CD4-positive, alpha-beta T cell treated with Interleukin-12 subunit alpha and Interleukin-12 subunit beta, for 1 hour (primary cell): ENCODE measurements around the gene RPS3A.
"Not testable (repeated sequence)": the region's sequence is repeated elsewhere in the genome, so short reads cannot be mapped to it uniquely, and the experiment has no call there.

ENCODE experiments used
- DNase-seq: peaks from one replicate; pipeline ENCODE4 v3.0.0-alpha.2; 2020

The RPS3A gene

GRCh38 chr4:151099229-151099975, at the start of gene RPS3A:
TSS of gene RPS3A (plus strand) at chr4:151099628. CDS start at chr4:151099653, 25 bp downstream.
- DNase-seq = peak; percentile 99

GRCh38 chr4:151052785-151053184, 46.6 kb upstream of the RPS3A start:
- DNase-seq = no peak

- no peak for DNase-seq
Measured at GRCh38 chr4:151055539-151055938, 43.9 kb upstream of the RPS3A start.

- not testable (repeated sequence) for DNase-seq
Measured at GRCh38 chr4:151063143-151063542, 36.3 kb upstream of the RPS3A start.

GRCh38 chr4:151067316-151067970, 32.0 kb upstream of the RPS3A start:
- DNase-seq = no peak

GRCh38 chr4:151074416-151074916, 25.0 kb upstream of the RPS3A start:
- no peak for DNase-seq

GRCh38 chr4:151077978-151078377, 21.4 kb upstream of the RPS3A start:
- DNase-seq = not testable (repeated sequence)

GRCh38 chr4:151087467-151087866, 12.0 kb upstream of the RPS3A start:
- DNase-seq = no peak

- DNase-seq = no peak
Measured at GRCh38 chr4:151091047-151091446, 8.4 kb upstream of the RPS3A start.

DNA sequence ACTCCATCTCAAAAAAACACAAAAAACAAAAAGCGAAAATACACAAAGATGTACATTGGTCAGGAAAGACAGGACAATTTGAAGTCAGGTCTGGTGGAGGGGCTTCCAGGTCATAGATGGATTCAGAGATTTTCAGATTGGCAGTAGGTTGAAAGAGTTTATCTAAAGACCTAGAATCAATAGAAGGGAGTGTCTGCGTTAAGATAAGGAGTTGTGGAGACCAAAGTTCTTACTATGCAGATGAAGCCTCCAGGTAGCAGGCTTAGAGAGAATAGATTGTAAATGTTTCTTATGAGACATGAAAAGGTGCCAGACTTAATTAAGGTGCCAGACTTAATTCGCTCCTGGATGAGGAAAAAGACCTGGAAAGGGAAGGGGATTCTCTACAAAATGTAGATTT, 6.9 kb upstream of the RPS3A start:
- DNase-seq = no peak

GRCh38 chr4:151093203-151093602, 6.2 kb upstream of the RPS3A start:
- DNase-seq = no peak

DNA sequence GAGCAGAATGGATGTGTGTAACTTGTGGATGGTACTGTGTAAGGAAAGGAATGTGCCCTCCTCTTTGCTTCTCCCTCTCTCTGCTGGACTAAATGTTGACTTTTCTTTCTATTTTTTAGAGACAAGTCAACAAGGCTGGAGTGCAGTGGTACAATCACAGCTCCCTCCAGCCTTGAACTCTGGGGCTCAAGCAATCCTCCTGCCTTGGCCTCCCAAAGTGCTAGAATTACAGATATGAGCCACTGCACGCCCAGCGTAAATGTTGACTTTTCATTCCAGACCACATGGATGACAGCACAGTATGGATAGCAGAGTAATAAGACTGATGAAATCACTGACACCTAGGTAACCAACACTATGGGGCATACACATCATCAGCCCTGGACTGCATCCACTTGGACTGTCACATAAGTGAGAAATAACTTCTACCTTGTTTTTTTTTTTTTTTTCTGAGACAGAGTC, 5.1 kb upstream of the RPS3A start:
- DNase-seq = no peak

DNA sequence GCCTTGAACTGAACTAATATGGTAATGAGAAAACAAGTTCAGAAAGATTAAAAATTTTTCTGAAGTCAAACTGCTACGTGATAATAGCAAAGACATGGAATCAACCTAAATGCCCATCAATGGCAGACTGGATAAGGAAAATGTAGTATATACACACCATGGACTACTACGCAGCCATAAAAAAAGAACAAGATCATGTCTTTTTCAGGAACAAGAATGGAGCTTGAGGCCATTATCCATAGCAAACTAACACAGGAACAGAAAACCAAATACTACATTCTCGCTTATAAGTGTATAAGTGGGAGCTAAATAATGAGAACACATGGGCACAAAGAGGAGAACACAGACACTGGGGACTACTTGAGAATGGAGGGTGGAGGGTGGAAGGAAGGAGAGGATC, 4.3 kb upstream of the RPS3A start:
- no peak for DNase-seq

DNA sequence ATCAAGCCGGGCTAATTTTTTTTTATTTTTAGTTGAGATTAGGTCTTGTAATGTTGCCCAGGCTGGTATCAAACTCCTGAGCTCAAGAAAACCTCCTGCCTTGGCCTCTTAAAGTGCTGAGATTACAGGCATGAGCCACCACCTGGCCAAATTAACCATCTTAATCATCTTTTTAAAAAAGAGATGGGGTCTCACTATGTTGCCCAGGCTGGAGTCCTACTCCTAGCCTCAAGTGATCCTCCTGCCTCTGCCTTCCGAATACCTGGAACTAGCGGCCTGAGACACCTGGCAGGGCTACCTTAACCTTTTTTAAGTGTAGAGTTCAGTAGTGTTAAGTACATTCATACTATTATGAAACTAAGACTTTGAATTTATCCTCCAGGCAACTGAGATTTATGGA, 1.7 kb upstream of the RPS3A start:
- no peak for DNase-seq

GRCh38 chr4:151098979-151099228, 524 bp upstream of the RPS3A start:
- no peak for DNase-seq

DNA sequence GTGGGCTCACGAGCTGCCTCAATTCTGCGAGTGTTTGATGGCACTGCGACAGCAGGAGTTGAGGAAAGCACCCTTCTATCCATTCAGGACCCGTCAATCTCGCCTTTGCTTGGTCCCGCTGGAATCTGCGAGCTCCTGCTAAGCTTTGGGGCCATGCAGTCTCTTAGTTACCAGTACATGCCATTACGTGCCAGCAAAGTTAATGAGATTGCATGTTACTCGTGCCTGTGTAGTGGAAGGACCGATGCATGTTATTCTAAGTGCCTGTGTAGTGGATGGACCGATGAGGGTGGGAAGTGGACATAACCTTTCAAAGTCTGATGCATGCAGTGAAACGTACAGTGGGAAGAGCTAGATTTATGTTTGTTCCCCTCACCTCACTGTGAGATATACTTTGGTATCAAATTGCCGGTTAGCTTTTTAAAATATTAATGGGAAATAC, 569 bp downstream of the RPS3A start:
- DNase-seq = no peak

- no peak for DNase-seq
Measured at GRCh38 chr4:151100531-151100930, 1.1 kb downstream of the RPS3A start.

DNA sequence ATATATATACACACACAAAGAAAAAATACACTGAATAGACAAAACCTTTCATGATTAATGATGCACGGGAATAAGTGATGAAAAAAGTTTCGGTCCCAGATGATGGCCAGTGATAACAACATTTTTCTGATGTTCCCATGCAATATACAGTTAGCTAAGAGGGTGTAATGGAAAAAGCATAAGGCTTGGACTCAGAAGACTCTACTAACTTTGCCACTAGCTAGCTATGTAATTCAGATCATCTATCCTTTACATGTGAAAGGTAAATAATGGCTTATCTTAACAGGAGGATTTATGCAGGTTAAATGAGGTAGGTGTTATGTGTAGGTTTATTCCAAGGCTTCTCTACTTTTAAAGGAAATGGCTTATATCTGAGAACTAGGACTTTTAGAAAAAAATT, 4.3 kb downstream of the RPS3A start:
- DNase-seq = no peak

DNA sequence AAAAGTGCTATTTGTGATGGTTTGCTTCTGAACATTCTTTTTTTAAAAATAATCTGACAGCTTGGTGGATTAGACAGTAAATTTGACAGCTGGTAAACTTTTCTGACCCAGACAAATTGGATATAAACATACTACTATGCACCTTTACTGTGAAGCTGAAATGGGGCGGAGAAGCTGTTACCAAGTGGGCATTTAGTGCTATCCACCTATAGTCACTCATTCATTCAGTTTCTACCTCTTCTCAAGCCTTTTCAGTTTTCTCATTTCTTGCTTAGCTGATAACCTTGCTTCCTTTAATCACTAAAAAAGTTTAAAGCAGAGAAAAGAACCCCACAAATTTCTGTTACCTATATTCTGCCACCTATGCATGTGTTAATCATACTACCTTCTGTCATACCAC, 5.2 kb downstream of the RPS3A start:
- no peak for DNase-seq

DNA sequence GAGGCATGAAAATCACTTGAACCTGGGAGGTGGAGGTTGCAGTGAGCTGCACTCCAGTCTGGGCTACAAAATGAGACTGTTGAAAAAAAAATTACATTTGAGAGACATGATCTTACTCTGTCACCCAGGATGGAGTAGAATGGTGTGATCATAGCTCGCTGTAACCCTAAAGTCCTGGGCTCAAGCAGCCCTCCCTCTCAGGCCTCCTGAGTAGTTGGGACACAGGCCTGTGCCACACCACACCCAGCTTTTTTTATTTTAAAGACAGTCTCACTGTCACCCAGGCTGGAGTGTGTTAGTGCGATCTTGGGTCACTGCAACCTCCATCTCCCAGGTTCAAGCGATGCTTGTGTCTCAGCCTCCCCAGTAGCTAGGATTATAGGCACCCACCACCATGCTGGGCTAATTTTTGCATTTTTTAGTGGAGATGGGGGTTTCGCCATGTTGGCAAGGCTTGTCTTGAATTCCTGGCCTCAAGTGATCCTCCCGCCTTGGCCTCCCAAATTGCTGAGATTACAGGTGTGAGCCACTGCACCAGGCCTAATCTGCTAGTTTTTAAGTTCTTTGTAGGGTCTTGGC, 6.1 kb downstream of the RPS3A start:
- DNase-seq = no peak

DNA sequence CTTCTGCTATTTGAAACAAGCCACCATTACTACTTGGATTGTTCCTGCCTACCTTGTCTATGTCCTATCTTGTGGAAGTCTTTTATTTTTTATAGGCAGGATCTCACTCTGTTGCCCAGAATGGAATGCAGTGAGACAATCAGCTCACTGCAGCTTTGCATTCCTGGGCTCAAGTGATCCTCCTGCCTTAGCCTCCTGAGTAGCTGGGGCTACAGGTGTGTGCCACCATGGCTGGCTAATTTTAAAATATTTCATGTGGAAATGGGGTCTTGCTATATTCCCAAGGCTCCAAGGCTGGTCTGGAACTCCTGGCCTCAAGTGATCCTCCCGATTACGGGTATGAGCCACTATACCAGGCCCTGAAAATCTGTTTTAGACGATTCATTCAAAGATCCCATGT, 7.6 kb downstream of the RPS3A start:
- no peak for DNase-seq

- no peak for DNase-seq
Measured at GRCh38 chr4:151110236-151110635, 10.8 kb downstream of the RPS3A start.

DNA sequence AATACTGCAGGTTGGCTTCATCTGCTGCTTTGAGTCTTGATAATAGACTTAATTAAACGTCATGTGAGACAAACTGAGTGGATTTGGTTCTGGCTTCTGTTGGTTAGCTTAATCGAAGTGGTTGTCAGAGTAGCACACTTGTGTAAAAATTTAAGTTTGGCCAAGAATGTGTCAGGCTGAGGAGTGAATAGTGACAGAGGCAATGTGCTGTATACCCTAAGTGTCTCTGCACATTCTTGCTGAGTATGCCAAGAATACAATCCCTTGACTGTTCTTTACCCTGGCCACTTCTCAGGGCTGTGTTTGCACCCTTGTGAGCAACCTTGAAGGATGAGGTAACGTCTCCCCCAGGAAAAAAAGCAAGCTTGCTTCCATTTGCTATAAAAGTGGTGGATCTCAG, 14.9 kb downstream of the RPS3A start:
- no peak for DNase-seq

DNA sequence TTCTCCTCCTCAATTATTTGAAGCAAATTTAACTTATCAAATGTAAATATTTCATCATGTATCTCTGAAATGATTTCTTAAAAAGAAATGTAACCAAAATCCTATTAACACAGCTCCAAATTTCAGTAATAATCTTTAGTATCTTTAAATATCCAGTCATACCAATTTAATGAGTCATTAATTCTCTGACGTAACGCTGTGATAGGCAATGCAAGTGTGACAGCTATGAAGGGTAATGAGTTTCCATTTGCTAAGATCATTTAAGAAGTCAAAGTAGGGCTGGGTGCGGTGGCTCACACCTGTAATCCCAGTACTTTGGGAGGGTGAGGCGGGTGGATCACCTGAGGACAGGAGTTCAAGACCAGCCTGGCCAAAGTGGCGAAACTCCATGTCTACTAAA, 15.6 kb downstream of the RPS3A start:
- DNase-seq = no peak
